Loucy (cell line): ENCODE measurements around the gene RBM19.

Experiments
- H2AFZ ChIP-seq: fragments of 200-600 bp; sonication (generic); 2 replicates; pipeline ENCODE4 v1.6.0; 2016; ENCODE audit warnings: antibody characterized with exemption, mild to moderate bottlenecking, low read length, moderate library complexity
- H3F3A ChIP-seq: fragments of 200-600 bp; 2 replicates; pipeline ENCODE4 v1.6.0; 2016; ENCODE audit warnings: antibody characterized with exemption, low read depth, mild to moderate bottlenecking
- H3K27me3 ChIP-seq: fragments of 200-600 bp; sonication (generic); 2 replicates; pipeline ENCODE4 v1.6.1; 2014; ENCODE audit warnings: low read length, mild to moderate bottlenecking; ENCODE audit not compliant: insufficient read depth, poor library complexity, severe bottlenecking
- H3K36me3 ChIP-seq: fragments of 200-600 bp; sonication (generic); 2 replicates; pipeline ENCODE4 v1.6.1; 2016; ENCODE audit warnings: low read length; ENCODE audit not compliant: insufficient read depth
- H3K4me1 ChIP-seq: fragments of 200-600 bp; sonication (generic); 2 replicates; pipeline ENCODE4 v1.5.1; 2014; ENCODE audit warnings: low read length, mild to moderate bottlenecking; ENCODE audit not compliant: insufficient read depth, poor library complexity, severe bottlenecking
- H3K4me2 ChIP-seq: fragments of 200-600 bp; sonication (generic); 2 replicates; pipeline ENCODE4 v1.6.0; 2014; ENCODE audit warnings: antibody characterized with exemption, low read length, low read depth, mild to moderate bottlenecking; ENCODE audit not compliant: poor library complexity, severe bottlenecking
- H3K4me3 ChIP-seq: fragments of 200-600 bp; sonication (generic); 2 replicates; pipeline ENCODE4 v1.5.1; 2014; ENCODE audit warnings: low read length, mild to moderate bottlenecking, mixed read lengths; ENCODE audit not compliant: poor library complexity, severe bottlenecking
- H3K79me2 ChIP-seq: fragments of 200-600 bp; sonication (generic); 2 replicates; pipeline ENCODE4 v1.6.1; 2014; ENCODE audit warnings: low read length; ENCODE audit not compliant: insufficient read depth
- H3K9ac ChIP-seq: fragments of 200-600 bp; sonication (generic); 2 replicates; pipeline ENCODE4 v1.6.0; 2014; ENCODE audit warnings: mild to moderate bottlenecking, low read depth, low read length, moderate library complexity; ENCODE audit not compliant: poor library complexity, severe bottlenecking
- H3K9me2 ChIP-seq: fragments of 200-600 bp; sonication (generic); replicated peaks from 2 replicates; pipeline ENCODE4 v1.6.1; 2016; ENCODE audit warnings: low read depth, low read length, mixed read lengths
- H3K9me3 ChIP-seq: fragments of 200-600 bp; sonication (generic); 2 replicates; pipeline ENCODE4 v1.6.1; 2014; ENCODE audit warnings: mild to moderate bottlenecking, antibody characterized with exemption, low read length, low read depth; ENCODE audit not compliant: insufficient read depth
- H4K20me1 ChIP-seq: fragments of 200-600 bp; sonication (generic); 2 replicates; pipeline ENCODE4 v1.6.0; 2014; ENCODE audit warnings: antibody characterized with exemption, low read length, mild to moderate bottlenecking; ENCODE audit not compliant: insufficient read depth, poor library complexity, severe bottlenecking
- CTCF ChIP-seq: fragments of 200-600 bp; sonication (generic); conservative IDR thresholded peaks from 2 replicates; pipeline ENCODE4 v1.5.1; 2014; ENCODE audit warnings: mild to moderate bottlenecking, antibody characterized with exemption, low read length
- EZH2phosphoT487 ChIP-seq: fragments of 200-600 bp; IDR thresholded peaks from 2 replicates; pipeline ENCODE4 v1.6.1; 2018; ENCODE audit warnings: antibody characterized with exemption, mild to moderate bottlenecking, moderate library complexity, borderline replicate concordance

RBM19 gene

GRCh38 chr12:113912760-113913329 lies 53.3 kb downstream of the RBM19 start:
- Histone ChIP-seq H3K9me2 (no peaks in the 10 kb centered on the region), H3K36me3 (no peaks in the 10 kb centered on the region), H4K20me1 (no peaks in the 10 kb centered on the region), H3K4me3 (no peak overlapping the region), H3K27me3 (no peaks in the 10 kb centered on the region), H3K9ac (no peak overlapping the region), H3K4me2 (no peak overlapping the region), H3F3A (no peaks in the 10 kb centered on the region), H2AFZ (no peak overlapping the region), H3K9me3 (no peaks in the 10 kb centered on the region), H3K79me2 (no peaks in the 10 kb centered on the region), H3K4me1 (no peaks in the 10 kb centered on the region)
- TF ChIP-seq CTCF (peak; percentile 97), EZH2phosphoT487 (no peak)

DNA sequence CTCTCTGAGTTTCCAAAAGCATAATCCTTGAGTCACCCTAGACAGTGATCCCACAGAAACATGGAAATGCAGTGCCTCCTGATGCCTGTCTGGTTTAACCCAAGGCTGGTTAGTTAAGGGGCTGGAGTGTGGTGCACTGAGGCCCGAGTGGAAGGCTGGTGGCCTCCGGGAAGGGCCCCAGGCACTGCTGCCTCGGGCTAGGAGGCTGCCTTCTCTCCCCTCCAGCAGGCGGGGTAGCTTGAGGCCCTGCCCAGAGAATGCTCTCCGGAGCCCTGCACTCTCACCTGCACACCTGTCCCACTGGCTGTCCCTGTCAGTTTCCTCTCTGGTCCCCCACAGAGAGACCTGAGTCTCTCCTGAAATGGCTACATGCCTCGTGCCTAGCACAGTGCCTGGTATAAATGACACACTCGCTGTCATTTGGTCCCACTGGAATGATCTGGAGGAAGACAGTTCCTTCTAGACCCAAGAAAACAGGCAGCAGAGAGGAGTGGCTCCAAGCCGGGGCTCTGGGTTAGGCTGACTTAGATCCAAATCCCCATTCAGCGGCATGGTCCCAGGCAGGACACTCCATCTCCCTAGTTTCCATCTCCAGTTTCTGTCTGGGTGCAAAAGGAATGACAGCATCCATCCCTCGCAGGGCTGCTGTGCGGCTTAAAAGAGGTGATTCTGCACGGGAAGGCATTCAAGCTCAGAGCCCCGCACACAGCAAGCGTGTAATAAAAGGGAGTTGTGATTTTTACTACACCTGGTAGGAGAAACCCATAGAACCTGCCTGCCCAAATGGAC lies 54.0 kb downstream of the RBM19 start:
- no peak overlapping the region for H3K9ac ChIP-seq
- H3K9me3 ChIP-seq: no peaks in the 10 kb centered on the region
- no peaks in the 10 kb centered on the region for H3K27me3 ChIP-seq
- TF ChIP-seq EZH2phosphoT487 (no peak), CTCF (no peak)
- no peak overlapping the region for H2AFZ ChIP-seq
- no peaks in the 10 kb centered on the region for H4K20me1 ChIP-seq
- no peaks in the 10 kb centered on the region for H3K9me2 ChIP-seq
- no peaks in the 10 kb centered on the region for H3K36me3 ChIP-seq
- H3K4me2 ChIP-seq: no peak overlapping the region
- no peaks in the 10 kb centered on the region for H3F3A ChIP-seq
- H3K4me1 ChIP-seq: no peaks in the 10 kb centered on the region
- no peaks in the 10 kb centered on the region for H3K79me2 ChIP-seq
- H3K4me3 ChIP-seq: no peak overlapping the region

GRCh38 chr12:113910751-113911272 lies 55.3 kb downstream of the RBM19 start:
- H3K4me1 ChIP-seq: no peaks in the 10 kb centered on the region
- no peaks in the 10 kb centered on the region for H3F3A ChIP-seq
- H4K20me1 ChIP-seq: no peaks in the 10 kb centered on the region
- H3K9me2 ChIP-seq: no peaks in the 10 kb centered on the region
- H3K9ac ChIP-seq: no peak overlapping the region
- H3K36me3 ChIP-seq: no peaks in the 10 kb centered on the region
- H3K27me3 ChIP-seq: no peaks in the 10 kb centered on the region
- H3K4me3 ChIP-seq: no peak overlapping the region
- no peak overlapping the region for H2AFZ ChIP-seq
- H3K4me2 ChIP-seq: no peak overlapping the region
- no peaks in the 10 kb centered on the region for H3K9me3 ChIP-seq
- TF ChIP-seq EZH2phosphoT487 (no peak), CTCF (no peak)
- H3K79me2 ChIP-seq: no peaks in the 10 kb centered on the region
